GM06990 (cell line): ENCODE measurements around the gene PCCA.
A peak's percentile ranks its signal among the peaks of the same experiment; 100 is the strongest.
"Not testable (repeated sequence)": the region's sequence is repeated elsewhere in the genome, so short reads cannot be mapped to it uniquely, and the experiment has no call there.

Experiments
- DNase-seq: peaks from one replicate; pipeline ENCODE4 v3.0.0-alpha.2; 2011; ENCODE audit not compliant: insufficient read length; ENCODE audit errors: extremely low read depth
- H3K27me3 ChIP-seq: replicated peaks from 2 replicates; pipeline ENCODE4 v1.6.0; 2011; ENCODE audit warnings: low read length; ENCODE audit not compliant: control insufficient read depth, insufficient read depth
- H3K36me3 ChIP-seq: 2 replicates; pipeline ENCODE4 v1.5.1; 2011; ENCODE audit warnings: low read length; ENCODE audit not compliant: control insufficient read depth, insufficient read depth
- H3K4me3 ChIP-seq: replicated peaks from 2 replicates; pipeline ENCODE4 v1.5.1; 2011; ENCODE audit warnings: low read depth, mild to moderate bottlenecking, control low read depth, low read length
- CTCF ChIP-seq: IDR thresholded peaks from 2 replicates; pipeline ENCODE4 v1.5.1; 2011; ENCODE audit warnings: low read length, control low read depth, mild to moderate bottlenecking, inconsistent platforms; ENCODE audit not compliant: insufficient read depth, poor library complexity, severe bottlenecking

The PCCA gene

GRCh38 chr13:100573121-100573520, 484.2 kb downstream of the PCCA start:
- no peaks in the 10 kb centered on the region for H3K27me3 ChIP-seq
- H3K4me3 ChIP-seq, result no peak overlapping the region
- DNase-seq, result no peak
- peak; percentile 83 for TF ChIP-seq CTCF
- no peaks in the 10 kb centered on the region for H3K36me3 ChIP-seq

DNA sequence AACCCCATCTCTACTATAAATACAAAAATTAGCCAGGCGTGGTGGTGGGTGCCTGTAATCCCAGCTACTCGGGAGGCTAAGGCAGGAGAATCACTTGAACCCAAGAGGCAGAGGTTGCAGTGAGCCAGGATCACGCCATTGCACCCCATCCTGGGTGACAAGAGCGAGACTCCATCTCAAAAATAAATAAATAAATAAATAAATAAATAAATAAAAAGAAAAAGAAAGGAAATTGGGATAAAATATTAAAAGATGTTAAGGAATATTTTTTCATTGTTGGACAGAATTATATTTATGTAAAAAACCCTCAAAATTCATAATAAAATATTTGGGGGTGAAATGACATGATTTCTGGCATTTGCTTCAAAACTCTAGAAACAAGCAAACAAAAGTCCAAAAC, 488.3 kb downstream of the PCCA start:
- not testable (repeated sequence) for H3K4me3 ChIP-seq, H3K27me3 ChIP-seq, DNase-seq, H3K36me3 ChIP-seq
